ENCODE results near the gene CTNND1.

GRCh38 chr11:57746920-57747319 is 14.7 kb upstream of the CTNND1 start:
- TF ChIP-seq, protein P1, sequence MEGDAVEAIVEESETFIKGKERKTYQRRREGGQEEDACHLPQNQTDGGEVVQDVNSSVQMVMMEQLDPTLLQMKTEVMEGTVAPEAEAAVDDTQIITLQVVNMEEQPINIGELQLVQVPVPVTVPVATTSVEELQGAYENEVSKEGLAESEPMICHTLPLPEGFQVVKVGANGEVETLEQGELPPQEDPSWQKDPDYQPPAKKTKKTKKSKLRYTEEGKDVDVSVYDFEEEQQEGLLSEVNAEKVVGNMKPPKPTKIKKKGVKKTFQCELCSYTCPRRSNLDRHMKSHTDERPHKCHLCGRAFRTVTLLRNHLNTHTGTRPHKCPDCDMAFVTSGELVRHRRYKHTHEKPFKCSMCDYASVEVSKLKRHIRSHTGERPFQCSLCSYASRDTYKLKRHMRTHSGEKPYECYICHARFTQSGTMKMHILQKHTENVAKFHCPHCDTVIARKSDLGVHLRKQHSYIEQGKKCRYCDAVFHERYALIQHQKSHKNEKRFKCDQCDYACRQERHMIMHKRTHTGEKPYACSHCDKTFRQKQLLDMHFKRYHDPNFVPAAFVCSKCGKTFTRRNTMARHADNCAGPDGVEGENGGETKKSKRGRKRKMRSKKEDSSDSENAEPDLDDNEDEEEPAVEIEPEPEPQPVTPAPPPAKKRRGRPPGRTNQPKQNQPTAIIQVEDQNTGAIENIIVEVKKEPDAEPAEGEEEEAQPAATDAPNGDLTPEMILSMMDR (IDR thresholded peaks at IDR 0.05; ENCODE audit: poor library complexity, severe bottlenecking), result no peak
- TF ChIP-seq POLR2AphosphoS5 (IDR thresholded peaks at IDR 0.05) (no peak), EZH2 (IDR thresholded peaks at IDR 0.05; ENCODE audit: borderline replicate concordance, insufficient read depth, low read length, poor library complexity, severe bottlenecking) (no peak)

Data from neural cell (in vitro differentiated cells).